HL-60 (cell line): ENCODE data around the gene SORCS2.

Experiments used
- CTCF ChIP-seq: IDR thresholded peaks from one replicate; pipeline ENCODE4 v1.5.1; 2011; ENCODE audit warnings: low read length, control low read depth, inconsistent platforms; ENCODE audit not compliant: insufficient read depth
- REST ChIP-seq: IDR thresholded peaks from 2 replicates; pipeline ENCODE4 v1.6.1; 2012; ENCODE audit warnings: low read depth; ENCODE audit not compliant: insufficient replicate concordance

- TF ChIP-seq CTCF: no peak
- TF ChIP-seq REST: no peak
Measured at GRCh38 chr4:7341491-7342222, 149.3 kb downstream of the SORCS2 start.
